HepG2 (cell line): ENCODE measurements around the gene MMP17. TPM values are rescaled to one million over a fixed set of nuclear protein-coding genes. Genes with fewer than 3 reads are reported as not detected.

Source experiments
- CREBL2 ChIP-seq: sonication (generic); formaldehyde crosslinking; IDR thresholded peaks from 2 replicates; pipeline ENCODE4 v1.8.1; 2023; ENCODE audit warnings: missing genetic modification reagents, mild to moderate bottlenecking, borderline replicate concordance
- HHEX ChIP-seq: IDR thresholded peaks from 2 replicates; pipeline ENCODE4 v1.6.1; 2016; ENCODE audit warnings: control low read depth
- HIC2 ChIP-seq: sonication (generic); formaldehyde crosslinking; IDR thresholded peaks from 2 replicates; pipeline ENCODE4 v1.9.0; 2022; ENCODE audit warnings: low read depth, missing genetic modification reagents
- HOXD1 ChIP-seq: sonication (generic); formaldehyde crosslinking; IDR thresholded peaks from 2 replicates; pipeline ENCODE4 v1.5.0; 2020; ENCODE audit warnings: missing genetic modification reagents
- ISL2 ChIP-seq: sonication (generic); formaldehyde crosslinking; IDR thresholded peaks from 2 replicates; pipeline ENCODE4 v1.5.0; 2020; ENCODE audit warnings: missing genetic modification reagents
- KDM3A ChIP-seq: IDR thresholded peaks from 2 replicates; pipeline ENCODE4 v1.6.1; 2018; ENCODE audit warnings: low read depth, missing compliant biosample characterization
- MAZ ChIP-seq, 2 experiments: sonication (generic) in 1 of 2; formaldehyde crosslinking in 1 of 2; IDR thresholded peaks; 2 replicates each; pipeline versions ENCODE4 v1.5.0 to v1.6.1; 2012 to 2020; ENCODE audit warnings: low read depth in 2 of 2, mild to moderate bottlenecking in 2 of 2, borderline replicate concordance in 1 of 2, improper control_type of control experiment in 1 of 2, low read length in 1 of 2, missing genetic modification reagents in 1 of 2, moderate library complexity in 1 of 2
- MYC ChIP-seq: sonication (generic); formaldehyde crosslinking; IDR thresholded peaks from 2 replicates; pipeline ENCODE4 v1.9.0; 2021; ENCODE audit warnings: missing genetic modification reagents, borderline replicate concordance
- PATZ1 ChIP-seq: sonication (generic); formaldehyde crosslinking; IDR thresholded peaks from 2 replicates; pipeline ENCODE4 v1.4.0; 2020; ENCODE audit warnings: missing genetic modification reagents
- STAG1 ChIP-seq: sonication (generic); formaldehyde crosslinking; IDR thresholded peaks from 2 replicates; pipeline ENCODE4 v1.4.0; 2020; ENCODE audit warnings: missing genetic modification reagents
- TBX2 ChIP-seq: sonication (generic); formaldehyde crosslinking; IDR thresholded peaks from 2 replicates; pipeline ENCODE4 v1.5.0; 2020; ENCODE audit warnings: missing genetic modification reagents, mild to moderate bottlenecking, borderline replicate concordance
- TEAD3 ChIP-seq: optimal IDR thresholded peaks from 2 replicates; pipeline ENCODE3; 2016; ENCODE audit warnings: borderline replicate concordance
- TIGD3 ChIP-seq: sonication (generic); formaldehyde crosslinking; IDR thresholded peaks from 2 replicates; pipeline ENCODE4 v1.5.1; 2020; ENCODE audit warnings: mild to moderate bottlenecking, missing genetic modification reagents, borderline replicate concordance
- TOPORS ChIP-seq: sonication (generic); formaldehyde crosslinking; IDR thresholded peaks from 2 replicates; pipeline ENCODE4 v1.8.0; 2023; ENCODE audit warnings: mild to moderate bottlenecking, missing genetic modification reagents
- U2AF2 ChIP-seq: fragments of 200-400 bp; formaldehyde crosslinking; IDR thresholded peaks from 2 replicates; pipeline ENCODE4 v1.6.1; 2017; ENCODE audit warnings: low read depth, mild to moderate bottlenecking, low read length
- ZBTB33 ChIP-seq: sonication (generic); formaldehyde crosslinking; IDR thresholded peaks from 2 replicates; pipeline ENCODE4 v1.4.0; 2020; ENCODE audit warnings: missing genetic modification reagents
- ZFP41 ChIP-seq: sonication (generic); formaldehyde crosslinking; IDR thresholded peaks from 2 replicates; pipeline ENCODE4 v1.4.0; 2020; ENCODE audit warnings: mild to moderate bottlenecking, missing genetic modification reagents, borderline replicate concordance
- ZFY ChIP-seq: sonication (generic); formaldehyde crosslinking; IDR thresholded peaks from 2 replicates; pipeline ENCODE4 v1.4.0; 2020; ENCODE audit warnings: missing genetic modification reagents
- ZNF605 ChIP-seq: sonication (generic); formaldehyde crosslinking; IDR thresholded peaks from 2 replicates; pipeline ENCODE4 v1.8.0; 2022; ENCODE audit warnings: mild to moderate bottlenecking, missing genetic modification reagents
- ZNF749 ChIP-seq: sonication (generic); formaldehyde crosslinking; IDR thresholded peaks from 2 replicates; pipeline ENCODE4 v1.8.0; 2022; ENCODE audit warnings: mild to moderate bottlenecking, missing genetic modification reagents, moderate library complexity, borderline replicate concordance
- ZNF768 ChIP-seq: sonication (generic); formaldehyde crosslinking; IDR thresholded peaks from 2 replicates; pipeline ENCODE4 v1.4.0; 2020; ENCODE audit warnings: missing genetic modification reagents
- polyA plus RNA-seq, 8 experiments: library from polyadenylated mRNA; depleted of rRNA in 3 of 8; stranded (reverse) in 7 of 8; unstranded in 1 of 8; fragments of >200 nt; fragmentation: Illumina TruSeq in 4 of 8; extraction: Trizol in 4 of 8; gene quantifications; 2 replicates each; pipeline versions ENCODE4 v1.2.1 to v1.2.3, GENCODE V29; 2011 to 2016; ENCODE audit warnings: low read depth in 4 of 8, missing spikeins in 1 of 8, mixed read lengths in 1 of 8; ENCODE audit not compliant: insufficient read depth in 1 of 8
- total RNA-seq, 5 experiments: library from RNA; depleted of rRNA; stranded (reverse); fragments of >200 nt; fragmentation: Illumina TruSeq; extraction: Trizol; gene quantifications; 2 replicates each; pipeline ENCODE4 v1.2.3, GENCODE V29; 2016; ENCODE audit warnings: low read depth in 1 of 5

MMP17 gene
- total and polyA plus RNA-seq, 2 of the 13 experiments (the other 11 are each of a cell fraction or from before 2014, with no cell fraction given): 0.55 to 0.80 TPM

- TF ChIP-seq ZNF749 (CRISPR knock-in tag) (no peak), ZBTB33 (CRISPR knock-in tag) (peak; percentile 73), ZNF768 (CRISPR knock-in tag) (peak; percentile 65; the same call in 1 of the 2 replicates), HIC2 (CRISPR knock-in tag) (peak; percentile 42; the same call in 1 of the 2 replicates), ISL2 (CRISPR knock-in tag) (0 out of 2 replicates have a peak, but pooled peaks have one; percentile 26), STAG1 (CRISPR knock-in tag) (peak; percentile 94), ZNF605 (CRISPR knock-in tag) (no peak), MYC (CRISPR knock-in tag) (peak; percentile 46; the same call in 1 of the 2 replicates), ZFY (CRISPR knock-in tag) (0 out of 2 replicates have a peak, but pooled peaks have one; percentile 16), PATZ1 (CRISPR knock-in tag) (peak; percentile 35; the same call in 1 of the 2 replicates), TOPORS (CRISPR knock-in tag) (no peak), ZFP41 (CRISPR knock-in tag) (no peak), HHEX (CRISPR knock-in tag) (no peak), TEAD3 (CRISPR knock-in tag) (peak; percentile 17), CREBL2 (CRISPR knock-in tag) (no peak), KDM3A (CRISPR knock-in tag) (peak; percentile 63; the same call in 1 of the 2 replicates), U2AF2 (no peak), HOXD1 (CRISPR knock-in tag) (no peak), TBX2 (CRISPR knock-in tag) (no peak), MAZ (IDR thresholded peaks at IDR 0.05; ENCODE audit: borderline replicate concordance, low read depth, low read length) (no peak), MAZ (CRISPR knock-in tag; IDR thresholded peaks at IDR 0.05; ENCODE audit: low read depth) (0 out of 2 replicates have a peak, but pooled peaks have one; percentile 56), TIGD3 (CRISPR knock-in tag) (no peak)
These were observed 22.8 kb downstream of the MMP17 start (continued) for GRCh38 chr12:131850856-131851559.
